Ammon's horn (tissue), 1 donor: ENCODE results near the gene SEPTIN1.
A peak's percentile ranks its signal among the peaks of the same experiment; 100 is the strongest.

Experiments
- DNase-seq: peaks from one replicate; pipeline ENCODE4 v3.0.0-alpha.2; 2016; ENCODE audit warnings: low spot score

Gene SEPTIN1, protein sequence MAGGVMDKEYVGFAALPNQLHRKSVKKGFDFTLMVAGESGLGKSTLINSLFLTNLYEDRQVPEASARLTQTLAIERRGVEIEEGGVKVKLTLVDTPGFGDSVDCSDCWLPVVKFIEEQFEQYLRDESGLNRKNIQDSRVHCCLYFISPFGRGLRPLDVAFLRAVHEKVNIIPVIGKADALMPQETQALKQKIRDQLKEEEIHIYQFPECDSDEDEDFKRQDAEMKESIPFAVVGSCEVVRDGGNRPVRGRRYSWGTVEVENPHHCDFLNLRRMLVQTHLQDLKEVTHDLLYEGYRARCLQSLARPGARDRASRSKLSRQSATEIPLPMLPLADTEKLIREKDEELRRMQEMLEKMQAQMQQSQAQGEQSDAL

DNA sequence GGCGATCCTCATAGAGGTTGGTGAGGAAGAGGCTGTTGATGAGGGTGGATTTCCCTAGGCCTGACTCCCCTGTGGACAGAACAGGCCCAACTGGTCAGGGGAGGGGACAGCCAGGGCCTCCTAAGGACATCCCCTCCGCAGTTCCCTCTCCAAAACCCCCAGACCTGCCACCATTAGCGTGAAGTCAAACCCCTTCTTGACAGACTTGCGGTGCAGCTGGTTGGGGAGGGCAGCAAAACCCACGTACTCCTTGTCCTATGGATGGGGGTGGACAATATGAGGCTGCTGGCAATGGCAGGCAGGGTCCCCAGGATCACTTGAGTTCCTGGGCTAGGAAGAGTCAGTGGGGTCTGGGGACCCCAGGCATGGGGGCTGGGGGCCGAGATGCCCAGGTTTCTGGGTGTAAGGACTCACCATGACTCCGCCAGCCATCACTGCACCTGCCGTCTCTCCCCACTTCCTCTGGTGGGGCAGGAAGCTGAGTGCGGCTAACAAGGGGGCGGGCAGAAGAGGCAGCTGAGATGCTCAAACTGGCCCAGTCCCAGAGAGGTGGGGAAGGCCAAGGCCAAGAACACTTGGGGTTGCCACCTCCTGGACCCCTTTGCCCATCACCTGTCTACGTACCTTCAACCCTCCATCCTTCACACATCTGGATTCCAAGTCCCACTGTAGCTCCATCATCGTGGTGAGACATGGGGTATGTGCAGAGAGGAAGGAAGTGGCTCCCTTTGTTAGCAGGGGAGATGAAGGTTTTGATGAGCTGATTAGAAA lies at the start of gene SEPTIN1:
Gene SEPTIN1, minus strand, starts transcription at position 451 of the 771 bp plus-strand sequence. Its CDS starts 19 bp downstream, at position 432.
- no peak for DNase-seq

GRCh38 chr16:30430428-30430970 lies 48.1 kb upstream of the SEPTIN1 start:
- DNase-seq, result no peak

- peak; percentile 98 for DNase-seq
These were observed 47.5 kb upstream of the SEPTIN1 start, which contains the start of gene DCTPP1 for GRCh38 chr16:30429678-30430427. Gene DCTPP1 (minus strand): TSS chr16:30430030. CDS start chr16:30429980, 50 bp downstream.

DNA sequence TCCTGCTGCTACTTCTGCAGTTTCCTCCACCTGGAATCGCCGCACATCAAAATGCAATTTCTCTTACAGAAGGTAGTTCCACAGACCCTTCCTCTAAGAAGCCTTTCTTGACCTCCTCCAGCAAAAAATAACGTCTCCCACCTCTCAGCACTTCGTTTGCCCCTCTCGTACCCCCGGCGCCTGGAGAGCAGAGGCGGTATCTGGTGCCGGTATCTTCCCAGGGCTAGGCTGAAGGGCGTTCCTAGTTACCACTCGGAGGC lies 47.0 kb upstream of the SEPTIN1 start:
- DNase-seq, result no peak

GRCh38 chr16:30428055-30428454 lies 45.7 kb upstream of the SEPTIN1 start:
- DNase-seq, result no peak

GRCh38 chr16:30421010-30421409 lies 38.6 kb upstream of the SEPTIN1 start:
- DNase-seq, result no peak

GRCh38 chr16:30418350-30419181 lies 36.2 kb upstream of the SEPTIN1 start:
- DNase-seq, result no peak

GRCh38 chr16:30417529-30418349 lies 35.4 kb upstream of the SEPTIN1 start:
- peak; percentile 89 for DNase-seq

- DNase-seq, result peak; percentile 24
These were observed 34.5 kb upstream of the SEPTIN1 start for GRCh38 chr16:30416624-30417528.

DNA sequence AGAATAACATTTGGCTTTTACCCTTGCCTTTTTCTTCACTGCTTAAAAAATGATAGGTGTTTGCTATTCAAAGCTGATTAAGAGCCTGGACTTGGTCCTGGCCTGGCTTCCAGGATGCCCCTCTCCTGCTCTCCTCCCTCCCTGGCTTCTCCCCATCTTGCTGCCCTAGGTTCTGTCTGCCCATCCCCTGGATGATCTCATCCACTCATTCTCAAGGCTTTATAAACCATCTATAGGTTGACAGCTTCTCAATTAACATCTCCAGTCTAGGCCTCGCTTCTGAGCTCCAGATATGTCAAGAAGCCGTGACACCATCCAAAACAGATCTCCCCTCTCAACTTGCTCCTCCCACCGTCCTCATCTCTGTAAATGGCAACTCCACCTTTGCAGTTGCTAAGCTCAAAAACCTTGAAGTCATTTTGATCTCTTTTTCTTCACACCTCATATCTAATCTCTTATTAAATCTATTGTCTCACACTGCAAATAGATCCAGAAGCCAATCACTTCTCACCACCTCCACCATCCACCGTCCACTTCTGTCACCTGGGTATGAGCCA lies 33.8 kb upstream of the SEPTIN1 start:
- no peak for DNase-seq

DNA sequence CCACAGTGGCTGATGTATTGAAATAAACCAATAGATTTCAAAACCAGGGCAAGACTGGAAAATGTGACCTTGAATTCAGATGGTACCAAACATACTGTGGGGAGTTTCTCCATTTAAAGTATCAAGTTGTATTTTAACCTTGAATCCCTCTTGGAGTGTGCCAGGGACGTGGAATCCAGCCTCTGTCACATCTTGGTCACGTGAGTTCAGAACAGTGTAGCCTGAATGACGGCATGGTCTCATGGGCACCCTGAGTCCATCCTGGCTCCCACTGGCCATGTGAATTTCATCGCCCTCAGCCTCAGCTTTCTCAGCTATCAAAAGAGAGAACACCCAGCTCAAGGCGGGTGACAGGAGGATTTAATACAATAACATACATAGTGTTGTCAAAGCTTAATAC lies 31.8 kb upstream of the SEPTIN1 start:
- DNase-seq, result no peak

- no peak for DNase-seq
These were observed 30.9 kb upstream of the SEPTIN1 start for GRCh38 chr16:30413112-30413806.

- DNase-seq, result peak; percentile 89
These were observed 27.0 kb upstream of the SEPTIN1 start for GRCh38 chr16:30409125-30410060.

DNA sequence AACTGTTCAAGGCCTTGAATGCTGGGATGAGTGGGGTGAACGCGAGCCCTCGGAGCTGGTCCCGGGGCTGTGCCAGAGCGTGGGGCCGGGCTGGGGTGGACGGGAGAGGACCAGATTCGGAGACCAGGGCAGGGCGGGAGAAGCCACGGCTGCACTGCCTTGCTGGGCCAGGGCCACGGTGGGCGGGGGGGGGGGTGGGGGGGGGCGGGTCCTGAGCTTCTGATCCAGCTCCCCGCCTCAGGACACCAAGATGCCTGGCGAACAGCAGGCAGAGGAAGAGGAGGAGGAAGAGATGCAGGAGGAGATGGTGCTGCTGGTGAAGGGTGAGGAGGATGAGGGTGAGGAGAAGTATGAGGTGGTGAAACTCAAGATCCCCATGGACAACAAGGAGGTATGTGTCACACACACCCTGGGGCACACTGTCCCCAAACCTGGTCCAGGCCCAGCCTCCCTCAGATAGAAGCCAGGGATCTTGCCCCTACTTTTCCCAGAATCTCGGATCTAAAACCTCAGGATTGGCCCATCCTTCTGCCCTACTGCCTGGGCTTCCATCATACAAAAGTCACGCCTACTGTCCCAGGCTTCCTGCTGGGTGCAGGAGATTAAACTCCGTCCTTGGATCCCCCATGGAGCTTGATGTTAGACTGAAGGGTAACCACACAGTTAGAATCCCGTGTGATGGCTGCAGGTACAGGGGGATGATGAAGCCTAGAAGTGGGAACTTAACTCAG lies 25.6 kb upstream of the SEPTIN1 start:
- DNase-seq, result peak; percentile 28

- peak; percentile 94 for DNase-seq
These were observed 24.9 kb upstream of the SEPTIN1 start, which contains the start of gene ZNF771 for GRCh38 chr16:30407102-30407803. Gene ZNF771 (plus strand): TSS chr16:30407606. CDS start chr16:30408054, 448 bp downstream.

- DNase-seq, result no peak
These were observed 24.4 kb upstream of the SEPTIN1 start for GRCh38 chr16:30406795-30407101.
